Naive thymus-derived CD4-positive, alpha-beta T cell (primary cell): Measurements from ENCODE around the gene CIITA. TPM values are rescaled to one million over a fixed set of nuclear protein-coding genes. Genes with fewer than 3 reads are reported as not detected.
A peak's percentile ranks its signal among the peaks of the same experiment; 100 is the strongest.

Experiments
- ATAC-seq: fragments of 150-1000 bp; cut with Tn5 transposase; 2 replicates; pipeline ENCODE4 v1.10.0; 2021; ENCODE audit warnings: mild to moderate bottlenecking, moderate library complexity
- CTCF ChIA-PET: fragments of 350-600 bp; sonication (Branson Sonifier 250); formaldehyde crosslinking; loops from one replicate; lab custom pipeline; 2021; ENCODE audit warnings: antibody characterized with exemption; lab: Charles Lee
- POLR2A ChIA-PET: fragments of 350-600 bp; sonication (Branson Sonifier 250); formaldehyde crosslinking; loops from one replicate; lab custom pipeline; 2021; ENCODE audit warnings: antibody characterized with exemption, inconsistent platforms; lab: Charles Lee
- DNase-seq, 9 donors: peaks; one replicate each; pipeline versions ENCODE4 v3.0.0 to v3.0.0-alpha.2; 2020 to 2022; ENCODE audit warnings: mixed read lengths in 1 of 9
- H3K27ac ChIP-seq: one replicate; pipeline ENCODE4 v1.7.0; 2013; ENCODE audit warnings: mild to moderate bottlenecking, low read depth, low read length, moderate library complexity
- H3K27me3 ChIP-seq, 2 donors: one replicate each; pipeline ENCODE4 v1.7.0; 2013; ENCODE audit warnings: low read length in 2 of 2, mild to moderate bottlenecking in 2 of 2, moderate library complexity in 2 of 2; ENCODE audit not compliant: control insufficient read depth in 2 of 2, insufficient read depth in 2 of 2
- H3K36me3 ChIP-seq, 3 experiments: 1 replicate in 2 of 3; 2 replicates in 1 of 3; pipeline ENCODE4 v1.7.0; 2013; ENCODE audit warnings: low read length in 3 of 3, mild to moderate bottlenecking in 3 of 3, moderate library complexity in 1 of 3; ENCODE audit not compliant: insufficient read depth in 3 of 3, control insufficient read depth in 2 of 3
- H3K4me1 ChIP-seq, 2 donors: one replicate each; pipeline ENCODE4 v1.7.0; 2013; ENCODE audit warnings: low read length in 2 of 2, mild to moderate bottlenecking in 2 of 2, moderate library complexity in 1 of 2; ENCODE audit not compliant: control insufficient read depth in 2 of 2, insufficient read depth in 2 of 2
- H3K4me3 ChIP-seq: 2 replicates; pipeline ENCODE4 v1.7.0; 2013; ENCODE audit warnings: mild to moderate bottlenecking, low read length
- H3K9me3 ChIP-seq, 3 experiments: 1 replicate in 2 of 3; 2 replicates in 1 of 3; pipeline ENCODE4 v1.7.0; 2013; ENCODE audit warnings: low read length in 3 of 3; ENCODE audit not compliant: control insufficient read depth in 2 of 3
- H3K27ac Mint-ChIP-seq, 9 donors: one replicate each; pipeline ENCODE4 v1.8.0; 2020 to 2022; ENCODE audit warnings: mixed read lengths in 9 of 9, mild to moderate bottlenecking in 8 of 9, moderate library complexity in 5 of 9, inconsistent platforms in 2 of 9
- H3K27me3 Mint-ChIP-seq, 5 donors: one replicate each; pipeline ENCODE4 v1.8.0; 2021 to 2022; ENCODE audit warnings: mixed read lengths in 5 of 5, mild to moderate bottlenecking in 1 of 5
- H3K36me3 Mint-ChIP-seq, 5 donors: one replicate each; pipeline ENCODE4 v1.8.0; 2020 to 2022; ENCODE audit warnings: mixed read lengths in 5 of 5, mild to moderate bottlenecking in 3 of 5, inconsistent platforms in 1 of 5
- H3K4me1 Mint-ChIP-seq, 7 donors: one replicate each; pipeline ENCODE4 v1.8.0; 2020 to 2022; ENCODE audit warnings: mixed read lengths in 7 of 7, mild to moderate bottlenecking in 3 of 7, inconsistent platforms in 1 of 7
- H3K4me3 Mint-ChIP-seq, 10 donors: one replicate each; pipeline ENCODE4 v1.8.0; 2020 to 2022; ENCODE audit warnings: mild to moderate bottlenecking in 10 of 10, mixed read lengths in 10 of 10, moderate library complexity in 6 of 10, inconsistent platforms in 2 of 10
- H3K9me3 Mint-ChIP-seq, 11 donors: one replicate each; pipeline ENCODE4 v1.8.0; 2020 to 2022; ENCODE audit warnings: mixed read lengths in 11 of 11, mild to moderate bottlenecking in 4 of 11, inconsistent platforms in 1 of 11, moderate library complexity in 1 of 11
- intact Hi-C, 2 donors: fragments of 100-400 bp; cut with micrococcal nuclease; formaldehyde crosslinking; loops; one replicate each; pipeline ENCODE4 v1.15.1; 2023
- polyA plus RNA-seq, 2 donors: library from polyadenylated mRNA; unstranded; fragments of 300-500 nt; fragmentation: Illumina TruSeq; gene quantifications; one replicate each; pipeline ENCODE4 v1.2.3, GENCODE V29; 2021
- total RNA-seq, 6 experiments: library from RNA in 5 of 6; stranded (reverse) in 5 of 6; gene quantifications; 1 replicate in 5 of 6; 2 replicates in 1 of 6; pipeline ENCODE4 v1.2.3 and lab custom pipeline; 2021 to 2026

Gene CIITA
- total and polyA plus RNA-seq, 7 experiments from 2014 or later = 0.12 to 72.1 (median 1.7) TPM

- POLR2A ChIA-PET = interaction anchor here (0.6 to 1.1 kb wide), 2 partner anchors 385 to 945 kb away, joined by 3 read pairs; no protein-coding TSS in a partner anchor
- peaks cover 0 to 45% (median 0%) of the 10 kb centered on the region in 3 experiments for H3K36me3 ChIP-seq
- ATAC-seq = no peak
- H3K27ac Mint-ChIP-seq = peak overlapping the region in 1 of 9 donors; percentile 2
- no peak for DNase-seq
- H3K4me3 Mint-ChIP-seq = no peak overlapping the region
- CTCF ChIA-PET = interaction anchor here (1.3 to 6.4 kb wide), 4 partner anchors 286 to 388 kb away, joined by 7 to 29 read pairs (median 14); partner anchors contain the start of gene SOCS1
- peaks cover 7 to 46% (median 20%) of the 10 kb centered on the region in 5 donors for H3K36me3 Mint-ChIP-seq
- H3K27me3 ChIP-seq = no peaks in the 10 kb centered on the region
- peaks cover 11 to 76% (median 25%) of the 10 kb centered on the region in 7 donors for H3K4me1 Mint-ChIP-seq
- peaks cover 4 to 7% of the 10 kb centered on the region in 2 donors for H3K4me1 ChIP-seq
- H3K27ac ChIP-seq = no peak overlapping the region
- intact Hi-C loops = loop anchor here in 1 of 2 donors (2.0 kb wide), 1 partner anchor 17 kb away; no protein-coding TSS in a partner anchor
- H3K27me3 Mint-ChIP-seq = no peaks in the 10 kb centered on the region
- H3K9me3 ChIP-seq = no peaks in the 10 kb centered on the region
- H3K4me3 ChIP-seq = no peak overlapping the region
- no peaks in the 10 kb centered on the region for H3K9me3 Mint-ChIP-seq
Measured at GRCh38 chr16:10970065-10970464, 93.1 kb downstream of the CIITA start.

- peak; percentile 62 for ATAC-seq
- peaks cover 7 to 38% (median 14%) of the 10 kb centered on the region in 5 donors for H3K36me3 Mint-ChIP-seq
Measured at GRCh38 chr16:10971560-10971961, 94.6 kb downstream of the CIITA start.

GRCh38 chr16:10972108-10972818 lies 95.3 kb downstream of the CIITA start:
- peaks cover 0 to 2% of the 10 kb centered on the region in 2 donors for H3K4me1 ChIP-seq
- peaks cover 0 to 33% (median 0%) of the 10 kb centered on the region in 3 experiments for H3K36me3 ChIP-seq
- CTCF ChIA-PET = interaction anchor here (1.2 to 6.4 kb wide), 4 partner anchors 8 to 383 kb away, joined by 5 to 29 read pairs (median 16); partner anchors contain the start of gene SOCS1
- H3K27me3 Mint-ChIP-seq = no peaks in the 10 kb centered on the region
- intact Hi-C loops = loop anchor here in 1 of 2 donors (1.0 to 2.0 kb wide), 3 partner anchors 17 to 383 kb away; no protein-coding TSS in a partner anchor
- peaks cover 6 to 70% (median 17%) of the 10 kb centered on the region in 7 donors for H3K4me1 Mint-ChIP-seq
- POLR2A ChIA-PET = interaction anchor here (1.4 to 2.9 kb wide), 2 partner anchors 284 to 384 kb away, joined by 6 to 17 read pairs; partner anchors contain the start of gene SOCS1
- H3K27ac ChIP-seq = no peak overlapping the region
- H3K4me3 Mint-ChIP-seq = peak overlapping the region in 2 of 10 donors; percentile 42 to 79
- H3K4me3 ChIP-seq = no peak overlapping the region
- DNase-seq (no peak), ATAC-seq (no peak)
- H3K9me3 ChIP-seq = no peaks in the 10 kb centered on the region
- no peaks in the 10 kb centered on the region for H3K9me3 Mint-ChIP-seq
- H3K36me3 Mint-ChIP-seq = peaks cover 7 to 36% (median 14%) of the 10 kb centered on the region in 5 donors
- no peaks in the 10 kb centered on the region for H3K27me3 ChIP-seq
- H3K27ac Mint-ChIP-seq = peak overlapping the region in 4 of 9 donors; percentile 33 to 84 (median 68)

More at GRCh38 chr16:10971560-10971961, 94.6 kb downstream of the CIITA start:
- intact Hi-C loops = loop anchor here (1.0 to 2.0 kb wide), 4 partner anchors 15 to 385 kb away; no protein-coding TSS in a partner anchor
- CTCF ChIA-PET = interaction anchor here (0.6 to 6.4 kb wide), 11 partner anchors 9 to 401 kb away, joined by 3 to 29 read pairs (median 4); partner anchors contain the start of gene SOCS1
- H3K36me3 ChIP-seq = peaks cover 0 to 40% (median 0%) of the 10 kb centered on the region in 3 experiments
- peak in 6 of 9 donors; percentile 15 to 56 (median 46) for DNase-seq
- no peak overlapping the region for H3K27ac ChIP-seq
- Mint-ChIP-seq H3K27me3 (no peaks in the 10 kb centered on the region), H3K27ac (peak overlapping the region in 3 of 9 donors; percentile 18 to 49 (median 42)), H3K9me3 (no peaks in the 10 kb centered on the region), H3K4me3 (peak overlapping the region in 1 of 10 donors; percentile 60), H3K4me1 (peaks cover 6 to 70% (median 15%) of the 10 kb centered on the region in 7 donors)
- H3K9me3 ChIP-seq = no peaks in the 10 kb centered on the region
- H3K27me3 ChIP-seq = no peaks in the 10 kb centered on the region
- POLR2A ChIA-PET = interaction anchor here (1.4 to 2.9 kb wide), 2 partner anchors 284 to 385 kb away, joined by 6 to 17 read pairs; partner anchors contain the start of gene SOCS1
- H3K4me3 ChIP-seq = no peak overlapping the region
- H3K4me1 ChIP-seq = no peaks in the 10 kb centered on the region

- no peak overlapping the region for H3K4me3 ChIP-seq
- ATAC-seq = no peak
- peaks cover 0 to 9% of the 10 kb centered on the region in 2 donors for H3K4me1 ChIP-seq
- Mint-ChIP-seq H3K4me3 (peak overlapping the region in 3 of 10 donors; percentile 42 to 74 (median 48)), H3K36me3 (peaks cover 7 to 40% (median 19%) of the 10 kb centered on the region in 5 donors), H3K9me3 (peaks cover 0 to 1% (median 0%) of the 10 kb centered on the region in 11 donors), H3K27ac (peak overlapping the region in 2 of 9 donors; percentile 66 to 76), H3K4me1 (peaks cover 9 to 76% (median 24%) of the 10 kb centered on the region in 7 donors), H3K27me3 (no peaks in the 10 kb centered on the region)
- intact Hi-C loops = loop anchor here in 1 of 2 donors (1.0 to 2.0 kb wide), 3 partner anchors 16 to 382 kb away; no protein-coding TSS in a partner anchor
- DNase-seq = no peak
- no peak overlapping the region for H3K27ac ChIP-seq
- POLR2A ChIA-PET = interaction anchor here (2.9 kb wide), 1 partner anchor 283 kb away, joined by 17 read pairs; the partner anchor contains the start of gene SOCS1
- H3K27me3 ChIP-seq = no peaks in the 10 kb centered on the region
- CTCF ChIA-PET = interaction anchor here (0.6 to 6.4 kb wide), 6 partner anchors 9 to 382 kb away, joined by 3 to 29 read pairs (median 8); partner anchors contain the start of gene SOCS1
- peaks cover 0 to 36% (median 0%) of the 10 kb centered on the region in 3 experiments for H3K36me3 ChIP-seq
- no peaks in the 10 kb centered on the region for H3K9me3 ChIP-seq
Measured at GRCh38 chr16:10972819-10973464, 95.9 kb downstream of the CIITA start.

- H3K4me1 Mint-ChIP-seq = peaks cover 9 to 74% (median 23%) of the 10 kb centered on the region in 7 donors
- no peaks in the 10 kb centered on the region for H3K27me3 Mint-ChIP-seq
- intact Hi-C loops = no loop called here
- POLR2A ChIA-PET = no interaction called here
- peak overlapping the region in 2 of 9 donors; percentile 28 to 59 for H3K27ac Mint-ChIP-seq
- H3K9me3 Mint-ChIP-seq = peaks cover 0 to 1% (median 0%) of the 10 kb centered on the region in 11 donors
- no peak overlapping the region for H3K4me3 ChIP-seq
- no peak overlapping the region for H3K27ac ChIP-seq
- H3K36me3 ChIP-seq = peaks cover 0 to 42% (median 0%) of the 10 kb centered on the region in 3 experiments
- H3K9me3 ChIP-seq = no peaks in the 10 kb centered on the region
- no peak overlapping the region for H3K4me3 Mint-ChIP-seq
- CTCF ChIA-PET = interaction anchor here (0.6 kb wide), 1 partner anchor 420 kb away, joined by 3 read pairs; no protein-coding TSS in a partner anchor
- peaks cover 0 to 10% of the 10 kb centered on the region in 2 donors for H3K4me1 ChIP-seq
- no peak for DNase-seq
- no peak for ATAC-seq
- H3K27me3 ChIP-seq = no peaks in the 10 kb centered on the region
- H3K36me3 Mint-ChIP-seq = peaks cover 7 to 48% (median 21%) of the 10 kb centered on the region in 5 donors
Measured at GRCh38 chr16:10976634-10977033, 99.6 kb downstream of the CIITA start.
